HepG2 (cell line): ENCODE results near the gene SOCS1. TPM values are rescaled to one million over a fixed set of nuclear protein-coding genes. Genes with fewer than 3 reads are reported as not detected.

Source experiments
- ARID2 ChIP-seq: sonication (generic); formaldehyde crosslinking; IDR thresholded peaks from 2 replicates; pipeline ENCODE4 v1.8.1; 2022; ENCODE audit warnings: mild to moderate bottlenecking, missing genetic modification reagents, borderline replicate concordance
- ASH2L ChIP-seq: fragments of 300-600, 200-600 bp; sonication (generic); IDR thresholded peaks from 2 replicates; pipeline ENCODE4 v1.7.0; 2017; ENCODE audit warnings: low read depth, mild to moderate bottlenecking, moderate library complexity, mixed read lengths, low read length; ENCODE audit not compliant: insufficient read length
- DMAP1 ChIP-seq: IDR thresholded peaks from 2 replicates; pipeline ENCODE4 v1.6.1; 2016
- ETV6 ChIP-seq: sonication (generic); formaldehyde crosslinking; conservative IDR thresholded peaks from 2 replicates; pipeline ENCODE4 v1.4.0; 2020; ENCODE audit warnings: missing genetic modification reagents
- MAFK ChIP-seq, 2 experiments: IDR thresholded peaks in 1 of 2; conservative IDR thresholded peaks in 1 of 2; 2 replicates each; pipeline ENCODE4 v1.6.1; 2011; ENCODE audit warnings: improper control_type of control experiment in 2 of 2, low read length in 2 of 2
- RARG ChIP-seq: sonication (generic); formaldehyde crosslinking; IDR thresholded peaks from 2 replicates; pipeline ENCODE4 v1.4.0; 2020; ENCODE audit warnings: low read depth, mild to moderate bottlenecking, missing genetic modification reagents
- SOX6 ChIP-seq, 2 experiments: fragments of 450-650 bp in 1 of 2; sonication (generic) in 1 of 2; formaldehyde crosslinking in 1 of 2; IDR thresholded peaks; 2 replicates each; pipeline versions ENCODE4 v1.4.0 to v1.6.1; 2017 to 2020; ENCODE audit warnings: antibody characterized with exemption in 1 of 2, mild to moderate bottlenecking in 1 of 2, missing genetic modification reagents in 1 of 2
- SRSF1 ChIP-seq: fragments of 200-400 bp; formaldehyde crosslinking; optimal IDR thresholded peaks from 2 replicates; pipeline ENCODE3; 2017; ENCODE audit warnings: mild to moderate bottlenecking, low read depth, low read length, moderate library complexity
- THAP11 ChIP-seq: IDR thresholded peaks from 2 replicates; pipeline ENCODE4 v1.6.1; 2016; ENCODE audit warnings: missing biosample characterization, missing genetic modification reagents
- ZBTB20 ChIP-seq: sonication (generic); formaldehyde crosslinking; IDR thresholded peaks from 2 replicates; pipeline ENCODE4 v1.8.1; 2023; ENCODE audit warnings: missing genetic modification reagents, low read depth, mild to moderate bottlenecking, borderline replicate concordance
- ZNF225 ChIP-seq: sonication (generic); formaldehyde crosslinking; IDR thresholded peaks from 2 replicates; pipeline ENCODE4 v1.4.0; 2020; ENCODE audit warnings: mild to moderate bottlenecking, missing genetic modification reagents
- ZNF501 ChIP-seq: sonication (generic); formaldehyde crosslinking; IDR thresholded peaks from 2 replicates; pipeline ENCODE4 v1.5.1; 2020; ENCODE audit warnings: mild to moderate bottlenecking, moderate library complexity, missing genetic modification reagents
- ZNF563 ChIP-seq: sonication (generic); formaldehyde crosslinking; IDR thresholded peaks from 2 replicates; pipeline ENCODE4 v1.8.0; 2022; ENCODE audit warnings: mild to moderate bottlenecking, moderate library complexity, missing genetic modification reagents
- ZNF569 ChIP-seq: sonication (generic); formaldehyde crosslinking; IDR thresholded peaks from 2 replicates; pipeline ENCODE4 v1.5.0; 2020; ENCODE audit warnings: mild to moderate bottlenecking, missing genetic modification reagents, moderate library complexity, borderline replicate concordance
- polyA plus RNA-seq, 8 experiments: library from polyadenylated mRNA; depleted of rRNA in 3 of 8; stranded (reverse) in 7 of 8; unstranded in 1 of 8; fragments of >200 nt; fragmentation: Illumina TruSeq in 4 of 8; extraction: Trizol in 4 of 8; gene quantifications; 2 replicates each; pipeline versions ENCODE4 v1.2.1 to v1.2.3, GENCODE V29; 2011 to 2016; ENCODE audit warnings: low read depth in 4 of 8, missing spikeins in 1 of 8, mixed read lengths in 1 of 8; ENCODE audit not compliant: insufficient read depth in 1 of 8
- total RNA-seq, 5 experiments: library from RNA; depleted of rRNA; stranded (reverse); fragments of >200 nt; fragmentation: Illumina TruSeq; extraction: Trizol; gene quantifications; 2 replicates each; pipeline ENCODE4 v1.2.3, GENCODE V29; 2016; ENCODE audit warnings: low read depth in 1 of 5
- TF ChIP-seq, protein P1 (sequence below): sonication (generic); formaldehyde crosslinking; conservative IDR thresholded peaks from 2 replicates; pipeline ENCODE4 v1.8.1; 2023; ENCODE audit warnings: missing genetic modification reagents
- TF ChIP-seq, protein P2 (sequence below): sonication (generic); formaldehyde crosslinking; IDR thresholded peaks from 2 replicates; pipeline ENCODE4 v1.5.1; 2020; ENCODE audit warnings: missing genetic modification reagents, mild to moderate bottlenecking, borderline replicate concordance
- TF ChIP-seq, protein P3 (sequence below), 2 experiments: fragments of 450-650 bp in 1 of 2; sonication (generic) in 1 of 2; formaldehyde crosslinking; IDR thresholded peaks; 2 replicates each; pipeline versions ENCODE4 v1.5.0 to v1.8.0; 2020 to 2022; ENCODE audit warnings: mild to moderate bottlenecking in 1 of 2, missing genetic modification reagents in 1 of 2
- TF ChIP-seq, protein P4 (sequence below): IDR thresholded peaks from 2 replicates; pipeline ENCODE4 v1.6.1; 2016; ENCODE audit warnings: missing biosample characterization, missing genetic modification reagents, low read depth
- TF ChIP-seq, protein P5 (sequence below): IDR thresholded peaks from 2 replicates; pipeline ENCODE4 v1.6.1; 2016; ENCODE audit warnings: missing compliant biosample characterization, missing genetic modification reagents, borderline replicate concordance

Gene SOCS1
- total and polyA plus RNA-seq, 2 of the 13 experiments (the other 11 are each of a cell fraction or from before 2014, with no cell fraction given) = 5.3 to 6.3 TPM

DNA sequence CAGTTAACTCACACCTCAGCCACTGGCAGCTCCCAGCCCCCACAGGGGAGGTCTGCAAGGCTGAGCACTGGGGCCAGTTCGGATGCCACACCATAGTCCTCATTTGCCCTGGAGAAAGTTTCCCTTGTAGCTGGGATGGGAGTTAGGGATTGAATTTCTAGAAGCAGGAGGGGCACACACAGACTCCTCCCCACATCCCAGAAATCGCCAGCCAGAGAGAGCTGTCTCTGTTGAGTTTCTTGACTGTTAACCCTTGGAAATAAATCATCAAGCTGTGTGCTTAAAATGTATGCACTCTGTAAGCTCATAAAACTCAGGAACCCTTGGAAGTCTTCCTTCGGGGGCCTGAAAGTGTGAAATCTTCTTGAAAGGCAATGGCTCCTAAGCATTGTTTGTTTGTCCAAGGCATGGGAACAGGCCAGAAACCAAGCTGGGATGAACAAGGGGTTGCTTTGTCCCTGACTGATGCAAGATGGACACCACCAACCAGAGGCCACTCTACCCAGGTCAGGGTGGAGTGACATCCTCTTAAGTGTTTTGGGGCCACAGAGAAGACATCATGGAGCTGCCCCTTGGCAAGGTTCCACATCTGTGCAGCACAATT is 17.8 kb upstream of the SOCS1 start (continued):
- TF ChIP-seq, protein P1, sequence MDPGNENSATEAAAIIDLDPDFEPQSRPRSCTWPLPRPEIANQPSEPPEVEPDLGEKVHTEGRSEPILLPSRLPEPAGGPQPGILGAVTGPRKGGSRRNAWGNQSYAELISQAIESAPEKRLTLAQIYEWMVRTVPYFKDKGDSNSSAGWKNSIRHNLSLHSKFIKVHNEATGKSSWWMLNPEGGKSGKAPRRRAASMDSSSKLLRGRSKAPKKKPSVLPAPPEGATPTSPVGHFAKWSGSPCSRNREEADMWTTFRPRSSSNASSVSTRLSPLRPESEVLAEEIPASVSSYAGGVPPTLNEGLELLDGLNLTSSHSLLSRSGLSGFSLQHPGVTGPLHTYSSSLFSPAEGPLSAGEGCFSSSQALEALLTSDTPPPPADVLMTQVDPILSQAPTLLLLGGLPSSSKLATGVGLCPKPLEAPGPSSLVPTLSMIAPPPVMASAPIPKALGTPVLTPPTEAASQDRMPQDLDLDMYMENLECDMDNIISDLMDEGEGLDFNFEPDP (CRISPR knock-in tag) = no peak
- TF ChIP-seq, protein P2, sequence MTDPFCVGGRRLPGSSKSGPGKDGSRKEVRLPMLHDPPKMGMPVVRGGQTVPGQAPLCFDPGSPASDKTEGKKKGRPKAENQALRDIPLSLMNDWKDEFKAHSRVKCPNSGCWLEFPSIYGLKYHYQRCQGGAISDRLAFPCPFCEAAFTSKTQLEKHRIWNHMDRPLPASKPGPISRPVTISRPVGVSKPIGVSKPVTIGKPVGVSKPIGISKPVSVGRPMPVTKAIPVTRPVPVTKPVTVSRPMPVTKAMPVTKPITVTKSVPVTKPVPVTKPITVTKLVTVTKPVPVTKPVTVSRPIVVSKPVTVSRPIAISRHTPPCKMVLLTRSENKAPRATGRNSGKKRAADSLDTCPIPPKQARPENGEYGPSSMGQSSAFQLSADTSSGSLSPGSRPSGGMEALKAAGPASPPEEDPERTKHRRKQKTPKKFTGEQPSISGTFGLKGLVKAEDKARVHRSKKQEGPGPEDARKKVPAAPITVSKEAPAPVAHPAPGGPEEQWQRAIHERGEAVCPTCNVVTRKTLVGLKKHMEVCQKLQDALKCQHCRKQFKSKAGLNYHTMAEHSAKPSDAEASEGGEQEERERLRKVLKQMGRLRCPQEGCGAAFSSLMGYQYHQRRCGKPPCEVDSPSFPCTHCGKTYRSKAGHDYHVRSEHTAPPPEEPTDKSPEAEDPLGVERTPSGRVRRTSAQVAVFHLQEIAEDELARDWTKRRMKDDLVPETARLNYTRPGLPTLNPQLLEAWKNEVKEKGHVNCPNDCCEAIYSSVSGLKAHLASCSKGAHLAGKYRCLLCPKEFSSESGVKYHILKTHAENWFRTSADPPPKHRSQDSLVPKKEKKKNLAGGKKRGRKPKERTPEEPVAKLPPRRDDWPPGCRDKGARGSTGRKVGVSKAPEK (CRISPR knock-in tag) = no peak
- no peak for TF ChIP-seq MAFK (conservative IDR thresholded peaks at IDR 0.05 in 1 of 2, IDR thresholded peaks at IDR 0.05 in 1 of 2; ENCODE audit: low read length in 2 of 2)
- no peak for TF ChIP-seq ZNF569
- TF ChIP-seq ZNF225 (CRISPR knock-in tag) = no peak
- TF ChIP-seq SOX6 (IDR thresholded peaks at IDR 0.05) = no peak
- peak; percentile 11 for TF ChIP-seq SOX6 (CRISPR knock-in tag; IDR thresholded peaks at IDR 0.05)
- no peak for TF ChIP-seq ZNF563 (CRISPR knock-in tag)
- no peak for TF ChIP-seq RARG
- TF ChIP-seq ARID2 (CRISPR knock-in tag) = no peak
- TF ChIP-seq, protein P3, sequence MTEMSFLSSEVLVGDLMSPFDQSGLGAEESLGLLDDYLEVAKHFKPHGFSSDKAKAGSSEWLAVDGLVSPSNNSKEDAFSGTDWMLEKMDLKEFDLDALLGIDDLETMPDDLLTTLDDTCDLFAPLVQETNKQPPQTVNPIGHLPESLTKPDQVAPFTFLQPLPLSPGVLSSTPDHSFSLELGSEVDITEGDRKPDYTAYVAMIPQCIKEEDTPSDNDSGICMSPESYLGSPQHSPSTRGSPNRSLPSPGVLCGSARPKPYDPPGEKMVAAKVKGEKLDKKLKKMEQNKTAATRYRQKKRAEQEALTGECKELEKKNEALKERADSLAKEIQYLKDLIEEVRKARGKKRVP (CRISPR knock-in tag; IDR thresholded peaks at IDR 0.05) = peak in 1 of 2 experiments; percentile 95; a peak in 2 of 4 replicates
- TF ChIP-seq DMAP1 (CRISPR knock-in tag) = no peak
- TF ChIP-seq SRSF1 = no peak
- TF ChIP-seq ASH2L = peak; percentile 61
- TF ChIP-seq ZBTB20 (CRISPR knock-in tag) = peak; percentile 72; the same call in 1 of the 2 replicates
- TF ChIP-seq, protein P4, sequence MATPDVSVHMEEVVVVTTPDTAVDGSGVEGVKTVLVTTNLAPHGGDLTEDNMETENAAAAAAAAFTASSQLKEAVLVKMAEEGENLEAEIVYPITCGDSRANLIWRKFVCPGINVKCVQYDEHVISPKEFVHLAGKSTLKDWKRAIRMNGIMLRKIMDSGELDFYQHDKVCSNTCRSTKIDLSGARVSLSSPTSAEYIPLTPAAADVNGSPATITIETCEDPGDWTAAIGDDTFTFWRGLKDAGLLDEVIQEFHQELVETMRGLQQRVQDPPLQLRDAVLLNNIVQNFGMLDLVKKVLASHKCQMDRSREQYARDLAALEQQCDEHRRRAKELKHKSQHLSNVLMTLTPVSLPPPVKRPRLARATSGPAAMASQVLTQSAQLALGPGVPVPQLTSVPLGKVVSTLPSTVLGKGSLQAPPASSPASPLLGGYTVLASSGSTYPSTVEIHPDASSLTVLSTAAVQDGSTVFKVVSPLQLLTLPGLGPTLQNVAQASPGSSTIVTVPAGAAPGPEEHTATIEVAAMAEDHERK = no peak
- TF ChIP-seq, protein P5, sequence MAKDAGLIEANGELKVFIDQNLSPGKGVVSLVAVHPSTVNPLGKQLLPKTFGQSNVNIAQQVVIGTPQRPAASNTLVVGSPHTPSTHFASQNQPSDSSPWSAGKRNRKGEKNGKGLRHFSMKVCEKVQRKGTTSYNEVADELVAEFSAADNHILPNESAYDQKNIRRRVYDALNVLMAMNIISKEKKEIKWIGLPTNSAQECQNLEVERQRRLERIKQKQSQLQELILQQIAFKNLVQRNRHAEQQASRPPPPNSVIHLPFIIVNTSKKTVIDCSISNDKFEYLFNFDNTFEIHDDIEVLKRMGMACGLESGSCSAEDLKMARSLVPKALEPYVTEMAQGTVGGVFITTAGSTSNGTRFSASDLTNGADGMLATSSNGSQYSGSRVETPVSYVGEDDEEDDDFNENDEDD (CRISPR knock-in tag) = peak; percentile 43; the same call in 1 of the 2 replicates
- no peak for TF ChIP-seq ETV6 (CRISPR knock-in tag)
- no peak for TF ChIP-seq THAP11 (CRISPR knock-in tag)
- TF ChIP-seq ZNF501 (CRISPR knock-in tag) = peak; percentile 37; the same call in 1 of the 2 replicates
